ENCODE measurements around the gene SLC16A7.
A peak's percentile ranks its signal among the peaks of the same experiment; 100 is the strongest.
"Not testable (repeated sequence)": the region's sequence is repeated elsewhere in the genome, so short reads cannot be mapped to it uniquely, and the experiment has no call there.

SLC16A7 gene

GRCh38 chr12:59600171-59600570 lies 4.3 kb downstream of the SLC16A7 start:
- Mint-ChIP-seq H3K27ac (peak overlapping the region; percentile 61), H3K9me3 (ENCODE audit: low read depth) (no peaks in the 10 kb centered on the region), H3K36me3 (peaks cover 28% of the 10 kb centered on the region), H3K4me3 (peak overlapping the region; percentile 9), H3K27me3 (no peaks in the 10 kb centered on the region), H3K4me1 (ENCODE audit: low read depth) (peaks cover 76% of the 10 kb centered on the region)

GRCh38 chr12:59603754-59604153 lies 7.9 kb downstream of the SLC16A7 start:
- Mint-ChIP-seq H3K27ac (peak overlapping the region; percentile 81), H3K4me3 (peak overlapping the region; percentile 47), H3K9me3 (ENCODE audit: low read depth) (no peaks in the 10 kb centered on the region), H3K27me3 (no peaks in the 10 kb centered on the region), H3K4me1 (ENCODE audit: low read depth) (peaks cover 81% of the 10 kb centered on the region), H3K36me3 (peaks cover 39% of the 10 kb centered on the region)

GRCh38 chr12:59612823-59613434 lies 17.1 kb downstream of the SLC16A7 start:
- H3K27me3 Mint-ChIP-seq, H3K4me3 Mint-ChIP-seq, H3K27ac Mint-ChIP-seq: not testable (repeated sequence)
- Mint-ChIP-seq H3K4me1 (ENCODE audit: low read depth) (peaks cover 31% of the 10 kb centered on the region), H3K36me3 (peaks cover 36% of the 10 kb centered on the region), H3K9me3 (ENCODE audit: low read depth) (peaks cover 13% of the 10 kb centered on the region)

- Mint-ChIP-seq H3K4me3 (no peak overlapping the region), H3K27me3 (no peaks in the 10 kb centered on the region), H3K9me3 (ENCODE audit: low read depth) (peaks cover 12% of the 10 kb centered on the region), H3K36me3 (peaks cover 27% of the 10 kb centered on the region), H3K27ac (peak overlapping the region; percentile 43), H3K4me1 (ENCODE audit: low read depth) (peaks cover 51% of the 10 kb centered on the region)
Observed at GRCh38 chr12:59615392-59616165, 19.8 kb downstream of the SLC16A7 start.

- Mint-ChIP-seq H3K27ac (no peak overlapping the region), H3K27me3 (no peaks in the 10 kb centered on the region), H3K4me3 (no peak overlapping the region), H3K9me3 (ENCODE audit: low read depth) (no peaks in the 10 kb centered on the region), H3K36me3 (peaks cover 2% of the 10 kb centered on the region), H3K4me1 (ENCODE audit: low read depth) (peaks cover 71% of the 10 kb centered on the region)
Observed at GRCh38 chr12:59619461-59620240, 23.8 kb downstream of the SLC16A7 start.

GRCh38 chr12:59620326-59620725 lies 24.5 kb downstream of the SLC16A7 start:
- Mint-ChIP-seq H3K27ac (no peak overlapping the region), H3K4me1 (ENCODE audit: low read depth) (peaks cover 73% of the 10 kb centered on the region), H3K4me3 (no peak overlapping the region), H3K36me3 (peaks cover 2% of the 10 kb centered on the region), H3K27me3 (no peaks in the 10 kb centered on the region), H3K9me3 (ENCODE audit: low read depth) (no peaks in the 10 kb centered on the region)

GRCh38 chr12:59624732-59625460 lies 29.1 kb downstream of the SLC16A7 start:
- no peaks in the 10 kb centered on the region for H3K27me3 Mint-ChIP-seq
- no peak overlapping the region for H3K4me3 Mint-ChIP-seq
- peaks cover 19% of the 10 kb centered on the region for H3K36me3 Mint-ChIP-seq
- no peaks in the 10 kb centered on the region for H3K9me3 Mint-ChIP-seq (ENCODE audit: low read depth)
- H3K27ac Mint-ChIP-seq = no peak overlapping the region
- H3K4me1 Mint-ChIP-seq (ENCODE audit: low read depth) = peaks cover 69% of the 10 kb centered on the region

- Mint-ChIP-seq H3K4me1 (ENCODE audit: low read depth) (peaks cover 70% of the 10 kb centered on the region), H3K27me3 (no peaks in the 10 kb centered on the region), H3K9me3 (ENCODE audit: low read depth) (no peaks in the 10 kb centered on the region), H3K4me3 (no peak overlapping the region), H3K27ac (no peak overlapping the region), H3K36me3 (peaks cover 22% of the 10 kb centered on the region)
Observed at GRCh38 chr12:59626382-59626781, 30.6 kb downstream of the SLC16A7 start.

- Mint-ChIP-seq H3K9me3 (ENCODE audit: low read depth) (no peaks in the 10 kb centered on the region), H3K27me3 (no peaks in the 10 kb centered on the region), H3K4me1 (ENCODE audit: low read depth) (peaks cover 70% of the 10 kb centered on the region), H3K36me3 (peaks cover 22% of the 10 kb centered on the region), H3K27ac (no peak overlapping the region), H3K4me3 (no peak overlapping the region)
Observed at GRCh38 chr12:59627582-59627981, 31.8 kb downstream of the SLC16A7 start.

- peaks cover 27% of the 10 kb centered on the region for H3K36me3 Mint-ChIP-seq
- H3K4me3 Mint-ChIP-seq = no peak overlapping the region
- no peak overlapping the region for H3K27ac Mint-ChIP-seq
- H3K9me3 Mint-ChIP-seq (ENCODE audit: low read depth) = no peaks in the 10 kb centered on the region
- no peaks in the 10 kb centered on the region for H3K27me3 Mint-ChIP-seq
- peaks cover 79% of the 10 kb centered on the region for H3K4me1 Mint-ChIP-seq (ENCODE audit: low read depth)
Observed at GRCh38 chr12:59629890-59630289, 34.1 kb downstream of the SLC16A7 start.

GRCh38 chr12:59632408-59632807 lies 36.6 kb downstream of the SLC16A7 start:
- peaks cover 75% of the 10 kb centered on the region for H3K4me1 Mint-ChIP-seq (ENCODE audit: low read depth)
- H3K36me3 Mint-ChIP-seq = peaks cover 23% of the 10 kb centered on the region
- H3K4me3 Mint-ChIP-seq = no peak overlapping the region
- H3K27ac Mint-ChIP-seq = no peak overlapping the region
- no peaks in the 10 kb centered on the region for H3K27me3 Mint-ChIP-seq
- no peaks in the 10 kb centered on the region for H3K9me3 Mint-ChIP-seq (ENCODE audit: low read depth)

GRCh38 chr12:59634254-59634653 lies 38.4 kb downstream of the SLC16A7 start:
- no peak overlapping the region for H3K4me3 Mint-ChIP-seq
- peaks cover 76% of the 10 kb centered on the region for H3K4me1 Mint-ChIP-seq (ENCODE audit: low read depth)

GRCh38 chr12:59636945-59637691 lies 41.3 kb downstream of the SLC16A7 start:
- no peak overlapping the region for H3K4me3 Mint-ChIP-seq
- no peaks in the 10 kb centered on the region for H3K27me3 Mint-ChIP-seq

More at GRCh38 chr12:59634254-59634653, 38.4 kb downstream of the SLC16A7 start:
- Mint-ChIP-seq H3K27me3 (no peaks in the 10 kb centered on the region), H3K36me3 (peaks cover 22% of the 10 kb centered on the region), H3K9me3 (ENCODE audit: low read depth) (no peaks in the 10 kb centered on the region), H3K27ac (no peak overlapping the region)

GRCh38 chr12:59637692-59638070 lies 41.9 kb downstream of the SLC16A7 start:
- H3K27ac Mint-ChIP-seq = peak overlapping the region; percentile 31
- peaks cover 67% of the 10 kb centered on the region for H3K4me1 Mint-ChIP-seq (ENCODE audit: low read depth)
- H3K36me3 Mint-ChIP-seq = peaks cover 26% of the 10 kb centered on the region
- H3K9me3 Mint-ChIP-seq (ENCODE audit: low read depth) = peaks cover 5% of the 10 kb centered on the region
- peak overlapping the region; percentile 11 for H3K4me3 Mint-ChIP-seq
- H3K27me3 Mint-ChIP-seq = no peaks in the 10 kb centered on the region

More at GRCh38 chr12:59636945-59637691, 41.3 kb downstream of the SLC16A7 start:
- Mint-ChIP-seq H3K9me3 (ENCODE audit: low read depth) (peaks cover under 1% of the 10 kb centered on the region), H3K4me1 (ENCODE audit: low read depth) (peaks cover 67% of the 10 kb centered on the region), H3K27ac (peak overlapping the region; percentile 31), H3K36me3 (peaks cover 22% of the 10 kb centered on the region)

Measured in activated naive CD8-positive, alpha-beta T cell (primary cell).